Stimulated activated CD8-positive, alpha-beta memory T cell treated with anti-CD3 and anti-CD28 coated beads, Interleukin-15, amount 100 ng/mL, for 48 hours (primary cell): ENCODE data around the gene ZKSCAN8.
A peak's percentile ranks its signal among the peaks of the same experiment; 100 is the strongest.
"Not testable (repeated sequence)": the region's sequence is repeated elsewhere in the genome, so short reads cannot be mapped to it uniquely, and the experiment has no call there.

Source experiments
- DNase-seq, 2 donors: peaks; one replicate each; pipeline ENCODE4 v3.0.0-alpha.2; 2020; ENCODE audit warnings: low read depth in 2 of 2

The ZKSCAN8 gene

GRCh38 chr6:28141500-28142329 is at the start of gene ZKSCAN8:
Gene ZKSCAN8 (plus strand): TSS chr6:28141883. CDS start chr6:28148408, 6,525 bp downstream.
- peak; percentile 75 to 76 for DNase-seq

GRCh38 chr6:28102222-28102621 is 39.5 kb upstream of the ZKSCAN8 start:
- DNase-seq, result not testable (repeated sequence)

DNA sequence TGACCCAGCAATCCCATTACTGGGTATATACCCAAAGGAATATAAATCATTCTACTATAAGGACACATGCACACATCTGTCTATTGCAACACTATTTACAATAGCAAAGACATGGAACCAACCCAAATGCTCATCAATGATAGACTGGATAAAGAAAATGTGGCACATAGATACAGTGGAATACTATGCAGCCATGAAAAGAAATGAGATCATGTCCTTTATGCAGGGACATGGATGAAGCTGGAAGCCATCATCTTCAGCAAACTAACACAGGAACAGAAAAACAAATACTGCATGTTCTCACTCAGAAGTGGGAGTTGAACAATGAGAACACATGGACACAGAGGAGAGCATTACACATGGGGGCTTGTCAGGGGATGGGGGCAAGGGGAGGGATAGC is 39.0 kb upstream of the ZKSCAN8 start:
- DNase-seq, result not testable (repeated sequence)

DNA sequence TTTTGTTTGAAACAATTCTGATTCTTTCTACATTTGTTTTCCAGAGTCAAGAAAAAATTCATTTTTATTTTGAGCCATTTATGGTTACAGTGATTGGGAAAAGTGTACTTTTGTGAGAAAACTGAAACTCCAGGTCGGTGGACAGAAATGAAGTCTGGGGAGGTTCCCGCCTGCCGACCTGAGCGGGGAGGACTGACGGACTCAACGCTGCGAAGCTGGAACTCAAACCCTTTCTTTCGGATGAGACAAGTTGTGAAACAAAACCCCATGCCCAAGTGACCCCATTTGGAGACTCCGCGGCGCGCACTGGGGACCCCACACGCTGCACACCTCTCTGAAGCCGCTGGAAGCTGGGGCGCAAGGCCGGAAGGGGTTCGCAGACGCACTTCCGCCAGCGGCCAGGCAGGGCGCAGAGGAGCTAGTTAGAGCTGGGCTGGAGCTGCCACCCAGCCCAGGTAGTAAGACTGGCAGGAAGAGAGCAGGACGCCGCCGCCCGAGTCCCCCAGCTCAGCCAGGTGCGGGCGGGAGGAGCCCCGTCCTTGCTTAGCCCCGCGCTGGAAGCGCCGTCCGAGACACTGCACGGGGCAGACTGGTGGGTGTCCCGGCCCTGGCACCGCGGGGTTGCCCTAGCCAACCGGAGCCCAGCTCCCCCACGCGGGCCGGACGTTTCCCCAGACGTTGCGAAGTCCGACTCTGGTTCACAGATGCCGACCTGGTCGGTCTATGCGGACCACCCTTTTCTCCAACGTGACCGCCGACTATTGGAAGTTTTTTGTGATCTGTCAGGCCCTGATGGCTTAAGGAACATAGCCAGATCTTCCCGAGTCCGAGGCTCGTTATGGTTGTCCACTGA is 37.1 kb upstream of the ZKSCAN8 start:
- peak; percentile 77 for DNase-seq

DNA sequence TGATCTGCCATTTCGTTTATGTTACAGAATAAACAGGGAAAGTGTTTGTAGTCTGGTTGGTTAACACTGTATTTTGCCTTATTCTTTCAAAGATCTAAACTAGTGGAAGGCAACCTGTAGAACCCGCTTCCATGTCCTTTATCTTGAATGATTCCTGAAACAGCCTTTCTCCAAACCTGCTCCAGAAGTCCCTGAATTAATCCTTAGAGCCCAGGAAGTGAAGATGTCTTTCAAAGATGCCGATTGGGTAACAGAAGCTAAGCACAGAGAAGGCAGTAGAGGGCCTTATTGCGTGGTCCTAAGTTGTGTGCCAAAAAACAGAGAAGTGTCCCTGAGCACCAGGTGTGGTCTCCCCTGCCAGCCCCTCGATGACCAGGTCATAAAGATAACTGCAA is 36.4 kb upstream of the ZKSCAN8 start:
- no peak for DNase-seq

GRCh38 chr6:28107506-28107905 is 34.2 kb upstream of the ZKSCAN8 start:
- no peak for DNase-seq

DNA sequence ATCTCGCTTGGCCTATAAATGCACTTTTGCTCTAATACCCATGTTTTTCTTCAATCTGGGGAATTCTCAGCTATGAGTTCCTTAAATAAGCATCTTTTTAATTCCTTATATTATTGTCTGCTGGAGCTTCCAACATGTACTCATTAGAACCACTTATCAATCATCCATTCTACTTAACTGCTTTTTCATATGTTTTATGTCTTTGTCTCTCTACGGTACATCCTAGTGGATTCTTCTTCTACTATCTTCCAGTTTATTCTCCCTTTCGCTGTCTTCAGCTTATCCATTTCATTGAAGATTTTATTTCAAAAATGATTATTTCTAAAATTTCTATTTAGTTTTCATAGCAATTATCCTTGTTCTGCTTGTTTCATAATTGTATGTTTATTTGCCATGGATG is 29.7 kb upstream of the ZKSCAN8 start:
- no peak for DNase-seq

- DNase-seq, result no peak
These were observed 25.9 kb upstream of the ZKSCAN8 start for GRCh38 chr6:28115799-28116198.

GRCh38 chr6:28117386-28118050 is 24.2 kb upstream of the ZKSCAN8 start:
- DNase-seq, result no peak

DNA sequence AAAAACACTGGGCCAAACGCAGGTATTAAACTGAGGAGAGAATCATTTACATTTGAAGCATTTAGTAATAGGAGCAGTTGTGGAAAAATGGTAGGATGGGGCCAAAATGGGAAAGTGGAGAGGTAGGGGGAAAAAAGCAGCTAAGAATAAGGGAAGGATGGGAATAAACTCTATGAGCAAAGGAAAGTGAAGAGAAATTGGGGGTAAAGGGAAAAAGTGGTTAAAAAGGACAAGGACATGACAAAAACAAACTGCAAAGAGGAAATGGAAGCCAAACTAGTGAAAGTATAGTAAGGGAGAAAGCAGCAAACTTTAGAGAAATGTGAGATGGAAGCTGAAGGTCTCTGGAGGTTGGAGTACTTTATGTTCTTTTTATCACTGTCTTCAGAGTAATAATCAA is 23.5 kb upstream of the ZKSCAN8 start:
- DNase-seq, result no peak

DNA sequence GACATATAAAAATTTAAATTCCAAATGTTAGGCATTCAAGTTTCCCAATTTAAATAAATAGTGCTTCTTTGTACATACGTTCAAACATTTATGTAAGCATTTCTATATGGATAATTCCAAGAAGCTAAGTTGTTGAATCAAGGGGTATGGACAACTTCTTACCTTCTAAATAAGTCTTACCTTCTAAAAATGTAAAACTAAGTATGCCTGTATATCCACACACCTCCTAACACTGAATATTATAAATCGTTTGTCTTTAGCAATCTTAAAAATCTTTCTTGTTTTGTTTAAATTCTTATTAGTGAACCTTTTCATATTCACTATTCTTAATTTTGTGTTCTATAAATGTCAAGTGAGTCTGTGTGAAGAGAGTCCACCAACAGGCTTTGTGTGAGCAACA is 19.8 kb upstream of the ZKSCAN8 start:
- DNase-seq, result no peak

DNA sequence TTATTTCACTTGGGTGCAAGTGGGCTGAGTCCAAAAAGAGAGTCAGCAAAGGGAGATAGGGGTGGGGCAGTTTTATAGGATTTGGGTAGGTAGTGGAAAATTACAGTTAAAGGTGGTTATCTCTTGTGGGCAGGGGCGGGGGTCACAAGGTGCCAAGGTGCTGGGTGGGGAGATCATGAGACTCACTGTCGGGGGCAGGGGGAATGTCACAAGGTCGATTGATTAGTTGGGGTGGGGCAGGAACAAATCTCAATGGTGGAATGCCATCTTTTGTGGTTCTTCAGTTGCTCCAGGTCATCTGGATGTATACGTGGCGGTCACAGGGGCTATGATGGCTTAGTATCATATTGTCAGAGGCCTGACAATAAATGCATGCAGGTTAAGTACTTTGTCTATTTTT is 19.4 kb upstream of the ZKSCAN8 start:
- DNase-seq, result not testable (repeated sequence)

DNA sequence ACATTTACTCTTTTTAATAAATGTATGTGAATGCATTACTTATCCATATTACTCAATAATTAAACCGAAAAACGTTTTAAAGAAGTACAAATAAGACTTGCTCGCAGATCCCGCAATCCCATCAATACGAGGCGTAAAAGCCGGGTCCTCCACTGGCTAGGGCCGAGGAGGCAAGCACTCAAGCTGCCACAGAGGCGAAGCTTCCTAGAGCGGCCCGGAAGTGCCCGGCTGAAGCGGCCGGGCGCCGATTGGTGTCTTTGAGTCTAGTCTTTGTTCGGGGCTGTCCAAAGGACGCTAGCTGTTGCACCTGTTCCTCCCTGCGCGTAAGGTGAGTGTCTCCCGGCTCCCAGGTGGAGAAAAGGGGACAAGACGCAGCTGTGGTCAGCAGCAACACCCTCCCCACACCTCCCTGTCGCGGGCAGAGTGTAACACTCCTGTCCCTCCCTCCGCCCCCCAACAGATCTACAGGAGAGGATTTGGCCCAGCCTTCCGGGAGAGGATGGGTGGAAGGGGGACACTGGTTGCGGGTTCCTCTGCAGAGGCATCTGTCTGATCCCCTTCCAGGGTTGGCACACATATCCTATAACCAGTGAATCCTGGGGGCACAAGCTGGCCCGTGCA is 17.2 kb upstream of the ZKSCAN8 start, which contains the start of gene ZSCAN16:
Gene ZSCAN16 (plus strand): TSS at position 260 of the 621 bp plus-strand sequence. CDS start 835 bp downstream, outside the sequence.
- DNase-seq, result peak; percentile 67 to 70

DNA sequence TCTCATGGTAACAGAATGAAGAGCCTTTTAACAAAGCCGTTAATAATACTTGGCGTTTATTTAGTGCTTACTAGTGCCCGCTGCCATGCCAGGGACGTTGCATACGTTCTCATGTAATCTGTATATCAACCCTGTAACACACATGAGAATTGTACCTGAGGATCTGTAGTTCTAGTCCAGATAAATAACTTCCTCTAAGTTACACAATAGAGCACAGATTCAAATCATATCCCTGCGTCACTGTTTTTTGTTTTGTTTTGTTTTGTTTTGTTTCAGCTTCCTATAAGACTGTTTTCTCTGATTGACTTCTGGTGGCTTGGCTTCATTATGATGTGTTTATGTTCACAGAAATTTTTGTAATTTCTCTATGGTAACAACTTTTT is 16.7 kb upstream of the ZKSCAN8 start:
- no peak for DNase-seq

- DNase-seq, result no peak
These were observed 16.3 kb upstream of the ZKSCAN8 start for GRCh38 chr6:28125401-28125800.

GRCh38 chr6:28134015-28134414 is 7.7 kb upstream of the ZKSCAN8 start:
- no peak for DNase-seq

- DNase-seq, result no peak
These were observed 7.0 kb upstream of the ZKSCAN8 start for GRCh38 chr6:28134716-28135115.

DNA sequence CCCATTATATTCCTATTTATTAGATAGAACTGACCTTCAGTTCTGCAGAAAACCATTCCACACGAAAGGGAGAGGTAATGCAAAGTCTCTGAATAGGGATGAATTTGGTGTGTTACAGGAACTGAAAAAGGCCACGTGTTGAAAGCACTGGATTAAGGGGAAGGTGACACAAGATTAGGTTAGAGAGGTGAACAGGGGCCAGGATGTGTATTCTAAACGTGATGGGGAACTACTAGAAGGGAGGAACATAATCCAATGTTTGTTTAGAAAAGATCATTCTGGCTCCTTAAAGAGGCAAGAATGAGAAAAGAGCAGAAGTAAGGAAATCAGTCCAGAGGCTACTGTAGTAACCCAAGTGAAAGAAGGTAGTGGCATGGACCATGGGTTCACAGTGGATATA is 6.3 kb upstream of the ZKSCAN8 start:
- no peak for DNase-seq

- DNase-seq, result peak; percentile 73
These were observed 4.8 kb upstream of the ZKSCAN8 start for GRCh38 chr6:28136585-28137504.

GRCh38 chr6:28137505-28137981 is 4.1 kb upstream of the ZKSCAN8 start:
- no peak for DNase-seq
